Bronchial epithelial cell (primary cell): Measurements from ENCODE around the gene OR6B1. TPM values are rescaled to one million over a fixed set of nuclear protein-coding genes. Genes with fewer than 3 reads are reported as not detected.

Source experiments
- DNase-seq: peaks from one replicate; pipeline ENCODE4 v3.0.0-alpha.2; 2010; ENCODE audit warnings: low read depth
- FAIRE-seq: peaks from 2 replicates; lab custom pipeline; 2011; peaks lifted over from hg19 to GRCh38; lab: Jason Lieb, UNC
- H3K27me3 ChIP-seq: 2 replicates; pipeline ENCODE4 v1.5.1; 2011; ENCODE audit warnings: low read length; ENCODE audit not compliant: control insufficient read depth, insufficient read depth
- H3K36me3 ChIP-seq: 2 replicates; pipeline ENCODE4 v1.5.1; 2011; ENCODE audit warnings: low read length; ENCODE audit not compliant: control insufficient read depth, insufficient read depth
- H3K4me3 ChIP-seq: 2 replicates; pipeline ENCODE4 v1.5.1; 2011; ENCODE audit warnings: mild to moderate bottlenecking, low read depth, low read length, control low read depth
- CTCF ChIP-seq: IDR thresholded peaks from 2 replicates; pipeline ENCODE4 v1.5.1; 2011; ENCODE audit warnings: mild to moderate bottlenecking, moderate library complexity, low read length, control low read depth, inconsistent platforms; ENCODE audit not compliant: insufficient read depth, severe bottlenecking
- total RNA-seq: library from RNA; depleted of rRNA; stranded (reverse); fragments of >200 nt; gene quantifications from 2 replicates; pipeline ENCODE4 v1.2.1, GENCODE V29; 2014

OR6B1 gene
- total RNA-seq, 1 donor from 2014 or later, result not detected

GRCh38 chr7:144019457-144019856 is 19.3 kb downstream of the OR6B1 start:
- TF ChIP-seq CTCF, result no peak
- H3K36me3 ChIP-seq, result no peaks in the 10 kb centered on the region
- DNase-seq (peak; percentile 59), FAIRE-seq (no peak)
- H3K4me3 ChIP-seq, result no peak overlapping the region
- no peaks in the 10 kb centered on the region for H3K27me3 ChIP-seq

- FAIRE-seq (no peak), DNase-seq (no peak)
- no peak overlapping the region for H3K4me3 ChIP-seq
- H3K27me3 ChIP-seq, result no peaks in the 10 kb centered on the region
- no peak for TF ChIP-seq CTCF
- H3K36me3 ChIP-seq, result no peaks in the 10 kb centered on the region
Observed at GRCh38 chr7:144020340-144020739, 20.2 kb downstream of the OR6B1 start.

- no peak overlapping the region for H3K4me3 ChIP-seq
- DNase-seq (no peak), FAIRE-seq (no peak)
- no peaks in the 10 kb centered on the region for H3K27me3 ChIP-seq
- no peak for TF ChIP-seq CTCF
- no peaks in the 10 kb centered on the region for H3K36me3 ChIP-seq
Observed at GRCh38 chr7:144022169-144022568, 22.0 kb downstream of the OR6B1 start.

GRCh38 chr7:144023171-144023827 is 23.2 kb downstream of the OR6B1 start:
- Histone ChIP-seq H3K36me3 (no peaks in the 10 kb centered on the region), H3K27me3 (no peaks in the 10 kb centered on the region), H3K4me3 (no peak overlapping the region)
- TF ChIP-seq CTCF, result no peak
- FAIRE-seq, result no peak
- no peak for DNase-seq

- no peaks in the 10 kb centered on the region for H3K27me3 ChIP-seq
- no peaks in the 10 kb centered on the region for H3K36me3 ChIP-seq
- DNase-seq (no peak), FAIRE-seq (peak; percentile 40)
- no peak for TF ChIP-seq CTCF
- no peak overlapping the region for H3K4me3 ChIP-seq
Observed at GRCh38 chr7:144024213-144024612, 24.1 kb downstream of the OR6B1 start.
